GM12864 (cell line): ENCODE measurements around the gene MIA2.
"Not testable (repeated sequence)": the region's sequence is repeated elsewhere in the genome, so short reads cannot be mapped to it uniquely, and the experiment has no call there.

Experiments used
- DNase-seq: peaks from one replicate; pipeline ENCODE4 v3.0.0-alpha.2; 2011; ENCODE audit warnings: low read depth
- H3K4me3 ChIP-seq: 2 replicates; pipeline ENCODE4 v1.5.1; 2011; ENCODE audit warnings: mild to moderate bottlenecking, low read depth, low read length, control low read depth
- CTCF ChIP-seq: IDR thresholded peaks from 2 replicates; pipeline ENCODE4 v1.5.1; 2011; ENCODE audit warnings: low read depth, mild to moderate bottlenecking, moderate library complexity, low read length, control low read depth, inconsistent platforms; ENCODE audit errors: missing control alignments

The MIA2 gene

DNA sequence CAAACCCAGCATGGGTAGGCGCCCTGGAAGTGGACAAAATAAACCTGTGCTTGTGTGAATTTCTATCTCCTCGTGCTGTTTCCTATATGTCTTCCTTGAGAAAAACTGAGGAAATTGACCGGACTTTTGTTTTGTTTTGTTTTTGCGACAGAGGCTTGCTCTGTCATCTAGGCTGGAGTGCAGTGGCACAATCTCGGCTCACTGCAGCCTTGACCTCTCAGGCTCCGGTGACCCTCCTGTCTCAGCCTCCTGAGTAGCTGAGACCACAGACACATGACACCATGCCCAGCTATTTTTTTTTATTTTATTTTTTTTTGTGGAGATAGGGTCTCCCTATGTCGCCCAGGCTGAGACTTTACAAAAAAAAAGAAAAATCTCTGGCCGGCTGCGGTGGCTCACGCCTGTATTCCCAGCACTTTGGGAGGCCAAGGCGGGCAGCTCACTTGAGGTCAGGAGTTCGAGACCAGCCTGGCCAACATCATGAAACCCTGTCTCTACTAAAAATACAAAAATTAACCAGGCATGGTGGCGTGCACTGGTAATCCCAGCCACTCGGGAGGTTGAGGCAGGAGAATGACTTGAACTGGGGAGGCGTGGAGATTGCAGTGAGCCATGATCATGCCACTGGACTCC is 22.5 kb upstream of the MIA2 start:
- DNase-seq = no peak
- TF ChIP-seq CTCF = no peak
- H3K4me3 ChIP-seq = no peak overlapping the region

DNA sequence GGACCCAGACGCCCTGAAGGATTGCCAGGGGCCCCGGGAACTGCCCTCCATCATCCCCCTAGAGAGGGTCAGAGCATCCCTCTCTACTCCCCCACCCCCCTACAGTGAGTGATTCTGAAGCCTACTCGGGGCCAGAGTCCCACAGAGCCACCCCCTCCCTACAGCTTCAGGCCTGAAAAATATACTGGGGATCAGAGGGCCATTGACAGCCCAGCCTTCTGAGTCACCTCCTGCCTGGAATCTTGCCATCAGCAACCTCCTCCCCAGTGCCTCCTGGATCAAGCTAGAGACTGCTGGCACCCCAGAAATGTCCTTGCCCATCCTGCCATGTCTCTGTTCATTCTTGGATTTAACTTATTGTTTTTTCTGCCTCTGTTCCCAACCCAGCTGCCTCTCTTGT is 21.7 kb upstream of the MIA2 start:
- DNase-seq = no peak
- H3K4me3 ChIP-seq = no peak overlapping the region
- TF ChIP-seq CTCF = no peak

DNA sequence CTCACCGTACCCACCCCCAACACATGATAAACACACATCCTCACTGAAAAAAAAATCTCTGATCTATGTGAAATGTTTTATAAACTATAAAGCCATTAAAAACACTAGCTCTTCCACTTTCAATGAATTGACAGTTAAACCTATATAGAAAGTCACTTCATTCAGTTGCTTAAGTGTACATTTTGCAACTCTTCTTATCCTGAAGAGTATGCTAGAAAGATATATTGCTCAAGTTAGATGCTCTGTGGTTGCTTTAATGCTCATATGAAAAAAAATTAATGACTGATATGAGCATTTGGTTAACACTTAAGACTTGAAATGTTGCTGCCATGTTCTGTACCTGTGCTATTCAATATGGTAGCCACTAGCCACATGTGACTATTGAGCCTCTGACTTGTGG is 21.0 kb upstream of the MIA2 start:
- H3K4me3 ChIP-seq = no peak overlapping the region
- no peak for TF ChIP-seq CTCF
- no peak for DNase-seq

GRCh38 chr14:39217214-39217879 is 16.4 kb upstream of the MIA2 start:
- no peak for DNase-seq
- no peak for TF ChIP-seq CTCF
- no peak overlapping the region for H3K4me3 ChIP-seq

DNA sequence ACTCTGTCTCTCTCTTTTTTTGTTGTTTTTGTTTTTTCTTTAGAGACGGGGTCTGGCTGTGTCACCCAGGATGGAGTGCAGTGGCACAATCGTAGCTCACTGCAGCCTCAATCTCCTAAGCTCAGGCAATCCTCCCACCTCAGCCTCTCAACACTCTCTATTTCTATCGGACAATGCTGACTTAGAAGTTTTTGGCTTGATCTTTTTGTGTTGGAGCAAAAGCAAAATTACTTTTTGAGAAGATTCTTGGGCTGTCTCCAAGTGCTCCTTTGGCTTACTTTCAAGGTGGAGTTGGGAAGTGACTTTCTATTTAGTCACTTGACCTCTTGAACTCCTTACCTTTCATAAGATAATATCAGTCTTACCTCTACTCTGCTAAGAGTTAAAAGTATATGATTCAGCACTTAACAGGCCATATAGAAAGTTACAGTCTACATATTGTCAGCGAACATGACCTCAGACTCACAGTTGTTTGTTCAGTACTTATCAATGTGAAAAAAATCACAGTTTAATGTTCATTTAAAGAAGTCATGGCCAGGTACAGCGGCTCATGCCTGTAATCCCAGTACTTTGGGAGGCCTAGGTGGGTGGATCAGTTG is 15.4 kb upstream of the MIA2 start:
- no peak for DNase-seq
- no peak for TF ChIP-seq CTCF
- no peak overlapping the region for H3K4me3 ChIP-seq

DNA sequence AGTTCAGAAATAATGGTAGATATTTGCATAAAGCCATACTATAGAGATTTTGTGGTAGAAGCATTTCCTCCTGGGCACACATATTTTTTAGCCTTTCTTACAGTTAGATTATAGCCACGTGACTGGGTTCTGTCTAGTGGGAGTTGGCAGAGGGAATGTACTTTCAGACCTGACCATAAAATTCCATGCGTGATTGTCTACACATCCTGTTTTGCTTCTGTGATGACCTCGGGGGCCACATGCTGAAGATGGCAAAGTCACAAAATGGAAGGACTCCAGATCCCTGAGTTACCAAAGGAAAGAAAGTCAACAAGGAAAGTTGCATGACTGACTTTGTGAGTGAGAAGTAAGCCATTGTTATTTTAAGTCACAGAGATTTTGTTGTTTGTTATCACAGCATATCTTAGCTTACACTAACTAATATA is 14.6 kb upstream of the MIA2 start:
- H3K4me3 ChIP-seq = no peak overlapping the region
- no peak for DNase-seq
- TF ChIP-seq CTCF = no peak

GRCh38 chr14:39220473-39220872 is 13.2 kb upstream of the MIA2 start:
- not testable (repeated sequence) for H3K4me3 ChIP-seq, DNase-seq
